Astrocyte of the hippocampus (primary cell): ENCODE data around the gene TMIGD3.
A peak's percentile ranks its signal among the peaks of the same experiment; 100 is the strongest.

Source experiments
- DNase-seq: peaks from one replicate; pipeline ENCODE4 v3.0.0; 2011; ENCODE audit warnings: low read depth, low spot score

The TMIGD3 gene

DNA sequence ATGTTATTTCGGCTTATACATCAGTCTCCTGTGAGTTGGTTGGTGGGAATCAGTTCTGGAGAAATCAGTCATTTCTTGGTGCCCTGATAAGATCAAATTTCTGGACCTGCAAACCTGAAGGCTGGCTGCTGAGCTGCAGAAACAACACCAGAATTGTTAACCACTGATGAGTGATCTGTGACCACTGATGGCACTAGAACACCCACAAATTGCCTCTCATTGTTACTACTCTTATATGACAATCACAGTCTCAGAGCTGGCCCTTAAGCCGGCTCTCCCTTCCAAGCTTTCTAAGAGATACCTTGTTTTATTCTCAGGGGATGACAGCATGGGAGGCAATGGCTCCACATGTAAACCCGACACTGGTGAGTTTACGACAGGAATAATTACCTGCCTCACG, 27.7 kb downstream of the TMIGD3 start:
- no peak for DNase-seq

GRCh38 chr1:111474521-111474920, 28.9 kb downstream of the TMIGD3 start:
- DNase-seq, result no peak

DNA sequence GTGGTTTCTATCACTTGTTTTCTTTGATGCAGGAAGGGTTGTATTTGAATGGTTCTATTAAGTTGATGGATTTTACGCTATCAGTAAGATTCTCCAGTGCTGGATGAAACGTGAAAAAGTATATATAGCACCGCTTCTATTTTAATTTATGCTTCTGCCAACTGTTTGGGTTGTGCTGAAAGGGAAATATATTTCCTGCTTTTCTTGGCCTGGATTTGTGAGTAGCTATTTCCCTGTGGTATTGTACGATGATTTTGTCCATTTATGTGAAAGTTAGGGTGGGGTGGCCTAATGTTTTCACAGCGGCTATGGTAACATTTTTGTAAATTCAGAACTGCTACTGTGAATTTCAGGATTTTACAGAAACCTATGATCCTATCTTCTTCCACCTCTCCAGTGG, 29.3 kb downstream of the TMIGD3 start:
- DNase-seq, result no peak

DNA sequence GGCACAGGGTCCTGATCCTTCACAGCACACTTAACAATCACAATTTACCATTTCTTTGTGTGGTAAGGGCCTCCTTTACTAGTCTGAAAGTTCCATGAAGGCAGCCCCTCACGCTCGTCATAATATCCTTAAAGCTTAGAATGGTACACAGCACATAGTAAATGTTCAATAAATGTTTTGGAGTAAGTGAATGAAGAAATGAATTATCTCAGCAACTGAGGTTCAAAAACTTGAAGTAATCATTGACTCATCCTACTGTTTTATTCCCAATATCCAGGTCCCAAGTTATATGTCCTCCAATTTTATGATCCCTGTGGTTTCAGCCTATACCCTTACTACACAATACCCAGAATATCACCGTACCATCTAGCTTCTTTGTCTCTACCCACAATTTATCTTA, 31.9 kb downstream of the TMIGD3 start:
- no peak for DNase-seq

GRCh38 chr1:111471012-111471411, 32.4 kb downstream of the TMIGD3 start:
- no peak for DNase-seq

DNA sequence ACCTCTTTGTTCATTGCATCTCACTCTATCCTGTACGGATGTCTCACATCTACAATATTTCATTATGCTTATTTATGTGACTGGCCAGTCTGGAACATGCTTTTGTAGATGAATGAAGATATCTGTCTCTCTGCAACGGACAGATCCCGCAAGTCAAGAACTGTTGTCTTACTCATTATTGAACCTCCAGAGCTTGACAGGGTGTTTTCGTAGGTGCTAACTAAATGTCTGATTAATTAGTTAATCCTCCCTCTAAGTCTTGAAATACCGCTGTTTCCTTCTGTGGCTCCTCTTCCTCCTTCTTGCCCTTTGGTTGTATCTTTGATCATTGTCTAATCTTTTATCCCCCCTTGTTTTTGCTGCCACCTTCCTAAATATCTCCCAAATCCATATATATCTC, 32.8 kb downstream of the TMIGD3 start:
- no peak for DNase-seq

DNA sequence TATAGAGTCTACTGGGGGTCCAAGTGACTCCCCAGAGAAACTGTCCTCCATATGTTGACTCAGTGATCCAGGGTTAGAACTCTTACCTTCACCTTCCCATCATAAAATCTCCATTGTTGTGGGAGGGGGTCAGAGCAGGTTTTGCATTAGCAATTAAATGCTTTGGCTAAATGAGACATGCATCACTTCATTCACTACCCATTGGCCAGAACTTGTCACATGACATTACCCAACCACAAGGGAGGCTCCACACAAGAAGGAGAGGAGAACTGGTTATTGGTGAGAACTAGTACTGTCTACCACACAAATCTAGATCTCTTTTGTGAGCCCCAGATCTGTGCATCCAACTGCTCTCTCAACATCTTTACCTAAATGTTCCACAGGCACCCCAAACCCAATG, 33.9 kb downstream of the TMIGD3 start:
- DNase-seq, result no peak

GRCh38 chr1:111468717-111469100, 34.7 kb downstream of the TMIGD3 start:
- DNase-seq, result no peak

GRCh38 chr1:111467865-111468716, 35.3 kb downstream of the TMIGD3 start:
- no peak for DNase-seq

- DNase-seq, result no peak
These were observed 37.0 kb downstream of the TMIGD3 start for GRCh38 chr1:111466480-111466879.

- DNase-seq, result no peak
These were observed 37.7 kb downstream of the TMIGD3 start for GRCh38 chr1:111465754-111466153.

DNA sequence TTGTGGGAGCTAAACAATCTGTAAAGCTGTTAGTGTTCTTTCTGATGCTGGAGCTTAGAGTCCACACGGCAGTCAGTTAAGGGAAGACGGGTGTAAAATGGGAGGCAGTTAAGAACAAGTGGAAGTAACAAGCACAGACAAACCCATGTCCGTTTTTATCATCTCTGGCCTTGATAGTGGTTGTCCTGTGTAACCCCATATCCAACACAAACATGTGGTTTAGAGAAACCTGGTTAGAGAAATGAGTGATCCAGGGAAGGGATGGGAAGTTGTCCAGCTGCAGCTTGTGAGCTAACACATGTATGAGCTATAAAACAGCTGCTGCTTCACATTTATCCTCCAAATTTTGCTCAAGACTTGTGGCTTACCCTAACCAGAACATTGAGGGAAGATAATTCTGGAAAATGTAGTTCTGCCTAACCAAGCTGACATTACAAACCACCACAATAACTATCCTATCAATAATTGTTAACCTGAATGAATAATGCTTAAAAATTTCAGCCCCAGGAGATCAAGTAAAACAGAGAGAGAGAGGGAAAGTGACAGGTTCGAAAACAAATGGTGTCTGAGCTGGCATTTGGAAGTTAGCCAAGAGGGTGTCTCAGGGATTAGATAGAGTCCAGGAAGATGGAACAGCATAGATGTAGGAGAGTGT, 40.3 kb downstream of the TMIGD3 start:
- DNase-seq, result peak; percentile 44

DNA sequence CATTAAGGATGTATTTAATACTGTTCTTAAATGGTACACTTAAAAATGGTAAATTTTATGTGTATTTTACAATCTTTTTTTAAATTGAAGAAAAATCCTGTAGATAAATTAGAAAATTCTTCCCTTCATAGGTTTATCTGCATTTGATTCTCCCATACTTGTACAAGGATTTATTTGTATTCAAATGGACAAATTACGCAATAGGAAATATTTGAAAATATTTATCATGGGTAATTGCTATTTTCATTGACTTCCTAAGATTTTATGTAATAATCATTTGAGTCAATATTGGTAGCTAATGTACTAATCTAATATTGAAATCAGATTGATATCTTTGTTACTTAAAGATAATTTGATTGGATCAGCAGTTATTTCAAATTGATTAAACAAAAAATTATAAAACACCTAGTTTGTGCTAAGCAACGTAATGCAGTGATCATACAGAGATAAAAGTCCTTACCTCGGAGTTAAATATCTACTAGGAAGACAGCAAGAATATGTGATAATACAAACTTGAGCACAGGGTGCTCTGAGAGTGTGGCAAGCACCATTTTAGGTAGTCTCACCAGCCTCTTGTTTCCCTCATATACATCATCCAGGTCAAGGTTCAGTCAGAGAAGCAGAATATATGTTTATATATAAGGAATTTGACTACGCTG, 40.9 kb downstream of the TMIGD3 start:
- no peak for DNase-seq

GRCh38 chr1:111461765-111462164, 41.7 kb downstream of the TMIGD3 start:
- DNase-seq, result no peak

- DNase-seq, result no peak
These were observed 47.8 kb downstream of the TMIGD3 start for GRCh38 chr1:111455642-111456031.

- no peak for DNase-seq
These were observed 48.4 kb downstream of the TMIGD3 start for GRCh38 chr1:111454859-111455641.

GRCh38 chr1:111453706-111454105, 49.7 kb downstream of the TMIGD3 start:
- DNase-seq, result no peak

DNA sequence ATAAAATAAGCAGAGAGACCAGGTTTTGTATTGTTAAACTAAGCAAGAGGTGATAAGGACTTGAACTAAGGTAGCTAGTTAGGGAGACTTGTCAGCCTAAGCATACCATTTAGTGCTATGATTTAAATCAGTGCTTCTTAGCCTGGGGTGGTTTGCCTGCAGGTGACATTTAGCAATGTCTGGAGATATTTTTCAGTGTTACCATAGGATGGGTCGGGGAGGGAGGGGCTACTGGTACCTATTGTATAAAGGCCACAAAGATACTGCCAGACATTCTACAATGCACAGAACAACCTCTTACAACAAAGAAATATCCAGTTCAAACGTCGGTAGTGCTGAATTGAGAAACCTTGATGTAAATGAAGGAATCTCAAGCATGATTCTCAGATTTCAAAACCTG, 50.9 kb downstream of the TMIGD3 start:
- no peak for DNase-seq

DNA sequence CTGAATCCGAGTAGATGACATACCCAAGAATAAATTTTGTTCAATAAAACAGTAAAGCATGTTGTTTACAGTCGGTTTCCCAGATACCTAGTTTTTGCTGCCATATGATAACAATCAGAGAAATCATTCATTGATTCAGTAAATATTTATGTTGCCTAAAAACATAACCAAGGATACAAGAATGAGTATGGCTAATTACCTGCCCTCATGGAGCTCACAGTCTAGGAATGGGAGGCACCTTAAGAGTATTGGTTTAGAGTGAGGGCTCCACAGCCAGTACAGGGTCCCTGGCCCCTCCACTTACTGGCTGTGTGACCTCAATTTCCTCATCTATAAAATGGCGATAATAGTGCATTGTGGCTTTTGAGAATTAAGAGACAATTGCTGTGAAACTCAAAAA, 53.2 kb downstream of the TMIGD3 start:
- no peak for DNase-seq

GRCh38 chr1:111449703-111450017, 53.8 kb downstream of the TMIGD3 start:
- no peak for DNase-seq

DNA sequence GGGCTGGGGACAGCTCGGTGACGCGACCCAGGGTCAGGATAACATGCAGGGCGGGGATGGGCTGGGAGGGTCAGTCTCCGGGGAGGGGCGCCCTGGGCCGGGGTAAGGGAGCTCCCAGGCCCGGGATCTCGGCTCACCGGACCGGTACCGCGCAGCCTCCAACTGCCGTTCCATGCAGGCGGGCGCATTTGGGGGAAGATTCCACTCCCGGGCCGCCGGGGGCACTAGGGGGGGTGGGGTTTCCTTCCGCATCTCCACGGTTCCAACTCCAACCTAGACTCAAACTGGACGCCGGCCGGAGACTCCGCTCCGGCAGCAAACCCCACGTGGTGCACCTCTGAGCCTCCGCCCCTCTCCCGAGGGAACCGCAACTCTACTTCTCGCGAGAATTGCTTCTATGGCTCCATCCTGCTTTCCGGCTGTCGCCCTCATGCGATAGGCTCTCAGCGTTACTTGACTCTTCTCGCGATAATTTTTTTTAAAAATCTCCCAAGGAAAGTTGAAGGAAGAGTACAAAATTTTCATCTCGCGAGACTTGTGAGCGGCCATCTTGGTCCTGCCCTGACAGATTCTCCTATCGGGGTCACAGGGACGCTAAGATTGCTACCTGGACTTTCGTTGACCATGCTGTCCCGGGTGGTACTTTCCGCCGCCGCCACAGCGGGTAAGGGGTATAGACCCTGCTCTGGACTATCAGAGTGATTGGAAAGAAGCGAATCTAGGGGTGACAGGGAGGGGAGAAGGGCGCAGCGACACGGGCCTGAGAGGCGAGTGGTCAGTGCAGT, 54.3 kb downstream of the TMIGD3 start, which contains the start of the genes ATP5PB and WDR77:
TSS of gene ATP5PB (plus strand) at position 547 of the 785 bp plus-strand sequence. CDS start at position 625, 78 bp downstream.
TSS of gene WDR77 (minus strand) at position 339 of the 785 bp plus-strand sequence. CDS start at position 252, 87 bp downstream.
- DNase-seq, result peak; percentile 99
